Right cardiac atrium (tissue), 5 donors: Measurements from ENCODE around the gene TGFA. TPM values are rescaled to one million over a fixed set of nuclear protein-coding genes. Genes with fewer than 3 reads are reported as not detected.

Experiments
- ATAC-seq, 2 donors: fragments of 200-7000 bp; cut with Tn5 transposase; one replicate each; pipeline versions ENCODE4 v1.8.0 to v1.9.1; 2020; ENCODE audit warnings: moderate library complexity in 2 of 2, mild to moderate bottlenecking in 1 of 2
- DNase-seq, 3 donors: peaks; one replicate each; pipeline ENCODE4 v3.0.0-alpha.2; 2020
- H3K27ac ChIP-seq: one replicate; pipeline ENCODE4 v1.5.1; 2013; ENCODE audit warnings: mild to moderate bottlenecking, low read length, control low read depth, moderate library complexity
- H3K27me3 ChIP-seq: one replicate; pipeline ENCODE4 v1.6.1; 2013; ENCODE audit not compliant: control insufficient read depth, insufficient read depth
- H3K4me1 ChIP-seq: one replicate; pipeline ENCODE4 v1.6.1; 2013; ENCODE audit warnings: low read length; ENCODE audit not compliant: control insufficient read depth, insufficient read depth
- H3K4me3 ChIP-seq: one replicate; pipeline ENCODE4 v1.5.1; 2013; ENCODE audit warnings: low read length, control low read depth
- H3K9me3 ChIP-seq: one replicate; pipeline ENCODE4 v1.6.1; 2013; ENCODE audit warnings: low read length; ENCODE audit not compliant: control insufficient read depth
- WGBS: extraction: QIAGEN DNeasy Blood & Tissue Kit; methylation state at CpG from one replicate; pipeline ENCODE4 v1.1.7; 2013; 5-methylcytosine and 5-hydroxymethylcytosine counted together
- intact Hi-C, 4 donors: fragments of 100-400 bp; cut with DNase I; formaldehyde crosslinking; loops; one replicate each; pipeline versions ENCODE4 v1.11.0 to v1.14.0; 2022 to 2023
- polyA plus RNA-seq: library from polyadenylated mRNA; stranded (reverse); fragments of 200-250 nt; gene quantifications from one replicate; pipeline ENCODE4 v1.2.3, GENCODE V29; 2013
- total RNA-seq, 4 donors: library from RNA; stranded (reverse); fragmentation: NEBNext Ultra II Directional; extraction: Animal tissue kit (Norgen Biotek cat#: 25700); gene quantifications; one replicate each; pipeline ENCODE4 v1.2.1, GENCODE V29; 2021
- donor health status: healthy with polysubstance abuse.
- donor health status: DM: no; HTN: yes; CAD: no.
- donor health status: DM: no; HTN: no; CAD: no.
- donor health status: DM: no; HTN: yes; CAD: no; lungs with severe emphysema.
- donor health status: DM: yes; HTN: yes; CAD: no.

TGFA gene
- total and polyA plus RNA-seq, 5 donors, result 0.47 to 0.96 (median 0.59) TPM

DNA sequence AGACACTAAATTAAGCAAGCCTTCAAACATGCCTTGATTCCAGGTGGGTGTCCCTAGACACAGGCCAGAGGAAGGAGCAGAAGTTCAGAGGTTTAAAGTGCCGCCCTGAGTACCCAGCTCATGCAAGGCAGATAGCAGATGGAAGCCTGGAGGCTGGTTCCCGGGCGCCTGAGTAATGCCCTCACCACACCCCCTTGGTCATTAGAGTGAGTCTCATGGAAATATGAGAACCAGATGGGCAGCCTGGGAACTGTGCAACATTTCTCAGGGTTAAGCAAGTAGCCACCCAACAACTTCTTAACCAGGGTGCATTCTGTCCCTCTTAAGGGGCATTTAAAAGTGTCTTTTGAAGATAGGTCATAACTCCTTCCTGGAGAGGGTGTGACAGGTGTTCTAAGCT is 44.1 kb downstream of the TGFA start:
- H3K27ac ChIP-seq, result no peak overlapping the region
- no peaks in the 10 kb centered on the region for H3K4me1 ChIP-seq
- H3K9me3 ChIP-seq, result no peaks in the 10 kb centered on the region
- no peaks in the 10 kb centered on the region for H3K27me3 ChIP-seq
- no peak overlapping the region for H3K4me3 ChIP-seq
- 69% methylated on average over 3 of the region's 3 CpGs for WGBS
- DNase-seq (no peak), ATAC-seq (no peak)
- intact Hi-C loops, result no loop called here

DNA sequence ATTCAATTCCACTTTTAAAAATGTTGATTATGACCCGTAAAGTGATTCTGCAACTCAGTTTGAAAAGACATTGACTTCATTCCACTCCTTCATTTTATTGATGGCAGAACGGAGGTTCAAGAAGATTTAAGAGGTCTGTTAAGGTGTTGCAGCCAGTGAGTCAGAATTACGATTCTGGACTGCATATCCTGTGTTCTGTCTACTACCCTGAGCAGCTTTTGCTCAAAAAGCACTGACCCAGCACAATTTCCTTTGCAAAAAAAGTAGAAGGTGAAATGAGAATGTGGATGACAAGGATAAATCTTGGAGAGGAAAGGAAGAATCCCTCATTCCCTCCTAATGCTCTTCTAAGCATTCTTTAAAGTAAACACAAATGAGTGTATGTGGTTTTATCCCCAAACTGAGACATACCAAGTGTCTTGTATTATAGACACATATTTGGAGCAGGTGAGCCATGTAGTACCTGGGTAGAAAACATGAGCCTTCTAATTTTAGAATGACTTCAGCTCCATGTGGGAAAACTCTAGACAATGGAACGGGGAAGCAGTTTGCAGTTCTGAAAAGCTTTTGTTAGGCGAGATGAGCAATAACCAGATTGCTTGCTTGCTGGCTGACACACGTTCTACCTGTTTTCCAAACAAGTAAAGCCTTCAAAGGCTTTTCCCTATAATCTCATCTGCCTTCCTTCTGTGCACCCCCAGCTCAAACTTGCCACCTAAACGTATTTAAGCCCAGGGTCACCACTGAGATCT is 44.7 kb downstream of the TGFA start:
- DNase-seq (no peak), ATAC-seq (no peak)
- H3K4me1 ChIP-seq, result no peaks in the 10 kb centered on the region
- intact Hi-C loops, result no loop called here
- H3K27me3 ChIP-seq, result no peaks in the 10 kb centered on the region
- H3K4me3 ChIP-seq, result no peak overlapping the region
- H3K27ac ChIP-seq, result no peak overlapping the region
- WGBS, result 63% methylated on average over 7 of the region's 7 CpGs
- H3K9me3 ChIP-seq, result no peaks in the 10 kb centered on the region

DNA sequence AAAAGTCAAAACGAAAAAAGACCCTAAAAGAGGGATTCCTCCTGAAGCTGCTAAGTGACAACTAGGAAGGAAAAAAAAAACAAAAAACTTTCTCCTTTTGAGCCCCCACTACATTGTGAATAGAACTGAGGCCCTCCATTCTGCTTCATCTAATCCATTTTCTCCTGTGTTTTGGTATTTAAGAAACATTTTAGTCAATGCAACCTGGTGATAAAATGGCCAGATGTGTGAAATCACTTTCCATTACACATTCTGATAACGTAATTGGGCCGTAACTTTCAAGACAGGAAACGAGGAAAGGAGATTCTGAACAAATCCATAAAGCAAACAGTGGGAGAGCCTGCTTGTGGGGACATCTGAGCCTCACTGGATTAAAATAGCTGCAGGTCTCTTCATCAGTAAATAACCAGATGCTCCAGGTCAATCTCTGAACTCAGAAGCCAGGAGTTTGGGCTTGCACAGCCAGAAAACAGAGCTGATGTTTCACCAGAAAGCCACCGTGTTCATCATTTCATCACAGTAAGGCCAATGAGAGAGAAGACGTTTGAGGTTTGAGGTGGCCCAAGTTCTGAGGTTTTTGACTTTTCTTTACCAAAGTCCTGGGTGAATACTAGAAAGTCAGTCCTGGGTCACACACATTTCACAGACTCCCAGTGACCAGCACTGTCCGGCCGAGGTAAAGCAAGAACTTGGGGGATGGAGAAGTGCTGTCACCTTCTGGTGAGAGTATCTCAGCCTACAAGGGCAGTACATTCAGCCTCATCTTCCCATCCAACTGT is 47.8 kb downstream of the TGFA start:
- no peak for DNase-seq
- intact Hi-C loops, result no loop called here
- Histone ChIP-seq H3K27me3 (no peaks in the 10 kb centered on the region), H3K4me1 (no peaks in the 10 kb centered on the region), H3K9me3 (no peaks in the 10 kb centered on the region), H3K4me3 (no peak overlapping the region), H3K27ac (no peak overlapping the region)
- no peak for ATAC-seq
- WGBS, result 62% methylated on average over 8 of the region's 8 CpGs

DNA sequence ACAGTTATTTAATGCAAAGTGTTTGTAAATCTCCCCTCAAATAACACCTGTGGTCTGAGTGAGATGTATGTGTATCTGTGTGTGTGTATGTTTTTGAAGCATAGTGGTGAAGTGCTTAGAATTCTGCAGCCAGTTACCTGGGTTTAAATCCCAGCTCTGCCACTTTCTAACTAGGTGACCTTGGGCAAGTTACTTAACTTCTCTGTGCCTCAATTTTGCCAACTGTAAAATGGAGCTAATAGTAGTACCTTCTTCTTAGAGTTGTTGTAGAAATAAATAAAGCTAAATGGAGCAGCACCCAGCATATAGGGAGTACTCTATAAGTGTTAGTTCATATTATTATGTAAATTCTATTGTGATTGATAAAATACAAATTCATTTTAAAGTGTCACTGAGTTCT is 48.9 kb downstream of the TGFA start:
- Histone ChIP-seq H3K27me3 (no peaks in the 10 kb centered on the region), H3K27ac (no peak overlapping the region), H3K4me3 (no peak overlapping the region), H3K4me1 (no peaks in the 10 kb centered on the region), H3K9me3 (no peaks in the 10 kb centered on the region)
- DNase-seq, result no peak
- ATAC-seq, result no peak
- intact Hi-C loops, result no loop called here

DNA sequence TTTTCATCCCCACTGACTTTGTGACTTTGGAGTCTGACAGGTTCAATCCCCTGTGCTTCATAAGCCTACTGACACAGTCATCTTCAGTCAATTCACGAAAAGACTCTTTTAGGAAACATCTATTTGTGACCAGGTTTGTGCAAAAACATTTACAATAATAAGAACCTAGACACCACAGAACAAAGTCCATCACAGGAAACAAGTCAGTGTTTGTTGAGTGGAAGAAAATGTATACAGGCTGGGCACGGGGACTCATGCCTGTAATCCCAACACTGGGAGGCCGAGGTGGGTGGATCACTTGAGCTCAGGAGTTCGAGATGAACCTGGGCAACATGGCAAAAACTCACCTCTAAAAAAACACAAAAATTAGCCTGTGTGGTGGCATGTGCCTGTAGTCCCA is 49.7 kb downstream of the TGFA start:
- Histone ChIP-seq H3K27me3 (no peaks in the 10 kb centered on the region), H3K4me3 (no peak overlapping the region), H3K4me1 (no peaks in the 10 kb centered on the region), H3K9me3 (no peaks in the 10 kb centered on the region), H3K27ac (no peak overlapping the region)
- WGBS, result 88% methylated on average over 4 of the region's 4 CpGs
- ATAC-seq (no peak), DNase-seq (no peak)
- intact Hi-C loops, result no loop called here

DNA sequence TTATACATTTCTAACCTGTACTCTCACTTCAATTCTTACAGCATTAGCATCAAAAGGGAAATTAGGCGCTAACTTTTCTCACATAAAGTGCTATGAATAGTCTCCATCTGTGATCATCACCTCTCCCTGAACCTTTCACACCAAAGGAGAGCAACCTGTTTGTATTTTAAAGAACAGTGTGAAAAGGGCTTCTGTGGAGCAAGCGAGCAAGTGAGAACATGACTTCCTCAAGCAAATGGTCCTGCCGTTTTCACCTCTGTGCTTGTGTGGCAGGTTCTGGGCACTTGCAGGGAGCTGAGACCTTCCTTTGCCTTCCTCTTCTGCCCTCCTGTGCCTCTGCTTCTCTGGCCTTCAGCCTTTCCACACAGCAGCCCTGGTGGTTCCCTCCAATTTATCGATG is 51.9 kb downstream of the TGFA start:
- no peaks in the 10 kb centered on the region for H3K4me1 ChIP-seq
- H3K27me3 ChIP-seq, result no peaks in the 10 kb centered on the region
- intact Hi-C loops, result no loop called here
- no peaks in the 10 kb centered on the region for H3K9me3 ChIP-seq
- no peak overlapping the region for H3K27ac ChIP-seq
- no peak overlapping the region for H3K4me3 ChIP-seq
- ATAC-seq (no peak), DNase-seq (no peak)
- WGBS, result 50% methylated on average over 4 of the region's 4 CpGs

DNA sequence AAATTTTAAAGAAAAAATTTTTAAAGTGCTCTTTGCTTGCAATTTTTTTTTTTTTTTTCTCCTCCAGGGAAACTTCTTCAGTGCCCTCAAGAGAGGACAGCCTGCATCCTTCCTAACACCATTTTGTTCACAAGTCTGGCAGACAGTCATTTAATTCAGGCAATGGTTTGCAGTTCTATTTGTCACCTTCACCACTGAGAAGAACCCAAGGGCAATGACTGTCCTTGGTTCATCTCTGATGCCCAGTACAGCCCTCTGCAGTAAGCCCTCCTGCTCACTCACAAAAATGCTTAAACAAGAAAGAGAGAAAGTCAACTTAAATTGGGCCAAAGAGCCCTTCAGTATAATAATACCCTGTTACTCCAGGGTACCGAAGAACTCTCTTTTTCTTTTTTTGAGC is 52.4 kb downstream of the TGFA start:
- no peak for ATAC-seq
- H3K27me3 ChIP-seq, result no peaks in the 10 kb centered on the region

DNA sequence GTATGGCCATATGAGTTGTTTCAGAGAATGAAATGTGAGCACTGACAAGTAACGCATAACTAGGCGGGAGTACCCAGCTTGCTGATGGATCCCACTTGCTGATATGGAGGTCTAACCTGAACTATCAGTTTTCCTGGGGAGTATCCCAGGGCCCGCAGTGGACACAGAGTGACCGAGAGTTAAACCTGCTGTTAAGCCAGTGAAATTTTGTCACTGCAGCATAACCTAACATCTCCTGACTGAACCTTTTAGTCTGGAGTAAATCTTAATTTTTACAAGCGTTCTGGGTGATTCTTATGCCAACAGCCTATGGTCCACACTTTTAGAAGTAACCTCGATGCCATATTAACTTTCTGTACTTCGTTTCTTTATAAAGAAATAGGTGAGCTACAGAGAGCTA is 54.4 kb downstream of the TGFA start:
- no peaks in the 10 kb centered on the region for H3K9me3 ChIP-seq
- 84% methylated on average over 7 of the region's 7 CpGs for WGBS
- H3K27ac ChIP-seq, result no peak overlapping the region
- H3K4me3 ChIP-seq, result no peak overlapping the region
- H3K27me3 ChIP-seq, result no peaks in the 10 kb centered on the region
- no peak for DNase-seq
- ATAC-seq, result no peak
- no peaks in the 10 kb centered on the region for H3K4me1 ChIP-seq
- intact Hi-C loops, result no loop called here

More for the DNA sequence above, 52.4 kb downstream of the TGFA start:
- Histone ChIP-seq H3K4me3 (no peak overlapping the region), H3K4me1 (no peaks in the 10 kb centered on the region), H3K27ac (no peak overlapping the region), H3K9me3 (no peaks in the 10 kb centered on the region)
- intact Hi-C loops, result no loop called here
- no peak for DNase-seq
- 94% methylated on average over 1 of the region's 1 CpG for WGBS

DNA sequence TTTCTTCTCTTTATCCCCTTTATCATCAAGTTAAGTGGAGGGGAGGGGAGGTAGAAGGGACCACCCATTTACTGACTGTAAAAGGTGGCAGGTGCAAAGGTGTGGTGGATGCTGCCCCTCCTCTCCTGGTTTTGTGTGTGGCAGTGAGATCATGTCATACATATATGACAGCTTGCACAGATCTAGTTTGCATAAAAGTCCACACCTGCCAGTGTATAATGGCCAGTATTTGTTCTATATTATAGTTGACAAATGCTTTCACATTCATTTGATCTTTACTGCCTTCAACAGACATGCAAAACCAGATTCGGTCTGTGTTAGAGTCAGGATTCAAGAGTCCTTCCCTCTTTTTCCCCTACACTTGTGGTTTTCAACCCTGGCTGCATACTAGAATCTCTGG is 55.1 kb downstream of the TGFA start:
- Histone ChIP-seq H3K4me3 (no peak overlapping the region), H3K27ac (no peak overlapping the region), H3K4me1 (no peaks in the 10 kb centered on the region), H3K27me3 (no peaks in the 10 kb centered on the region), H3K9me3 (no peaks in the 10 kb centered on the region)
- no peak for ATAC-seq
- 92% methylated on average over 1 of the region's 1 CpG for WGBS
- intact Hi-C loops, result no loop called here
- DNase-seq, result no peak

DNA sequence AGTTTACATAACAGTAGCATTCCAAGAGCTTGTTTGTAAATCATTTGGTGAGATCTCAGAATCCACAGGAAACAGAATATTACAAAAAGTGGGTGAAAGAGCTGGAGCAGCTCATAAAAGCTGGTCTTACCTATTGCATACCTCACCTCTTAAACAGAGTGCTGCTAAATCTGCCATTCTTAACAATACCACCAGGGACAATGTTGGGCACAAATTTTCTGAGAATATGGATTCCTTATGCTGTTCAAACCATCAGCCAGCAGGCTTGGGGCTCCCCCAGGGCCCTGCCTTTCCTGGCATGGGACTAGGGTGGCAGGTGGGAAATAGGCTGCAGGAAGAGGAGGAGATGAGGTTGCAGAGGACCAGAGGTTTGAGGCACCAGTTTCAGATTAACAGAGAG is 55.6 kb downstream of the TGFA start:
- intact Hi-C loops, result no loop called here
- ATAC-seq (no peak), DNase-seq (no peak)
- Histone ChIP-seq H3K9me3 (no peaks in the 10 kb centered on the region), H3K27me3 (no peaks in the 10 kb centered on the region), H3K4me3 (no peak overlapping the region), H3K4me1 (no peaks in the 10 kb centered on the region), H3K27ac (no peak overlapping the region)

DNA sequence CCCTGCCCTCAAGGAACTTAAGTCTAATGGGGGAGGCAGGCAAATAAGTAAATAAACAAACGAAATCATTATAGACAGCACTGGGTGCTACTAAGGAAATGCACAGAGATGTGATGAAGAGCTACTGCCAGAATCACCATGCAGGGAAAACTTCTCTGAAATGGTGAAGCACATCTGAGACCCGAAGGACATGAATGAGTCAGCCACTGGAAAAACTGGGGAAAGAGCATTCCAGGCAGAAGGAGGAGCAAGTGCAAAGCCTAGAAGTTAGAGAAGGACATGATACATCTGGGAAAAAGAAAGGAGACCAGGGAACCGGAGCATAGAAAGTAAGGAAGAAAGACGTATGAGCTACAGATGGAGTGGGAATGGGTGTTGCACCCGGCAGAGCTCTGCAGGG is 56.8 kb downstream of the TGFA start:
- H3K4me3 ChIP-seq, result no peak overlapping the region
- 67% methylated on average over 5 of the region's 5 CpGs for WGBS
- H3K9me3 ChIP-seq, result no peaks in the 10 kb centered on the region
- H3K27me3 ChIP-seq, result no peaks in the 10 kb centered on the region
- no peak overlapping the region for H3K27ac ChIP-seq
- ATAC-seq, result no peak
- intact Hi-C loops, result no loop called here
- DNase-seq, result no peak
- H3K4me1 ChIP-seq, result no peaks in the 10 kb centered on the region
